Activated CD8-positive, alpha-beta T cell treated with anti-CD3 and anti-CD28 coated beads, Interleukin-2, amount 10 ng/mL, durations not matched to agents 7 days and 5 days (primary cell): Measurements from ENCODE around the gene CDK5. TPM values are rescaled to one million over a fixed set of nuclear protein-coding genes. Genes with fewer than 3 reads are reported as not detected.
A peak's percentile ranks its signal among the peaks of the same experiment; 100 is the strongest.

ENCODE experiments used
- ATAC-seq: fragments of 150-1000 bp; cut with Tn5 transposase; one replicate; pipeline ENCODE4 v1.10.0; 2021; ENCODE audit warnings: moderate library complexity
- CTCF ChIA-PET: fragments of 350-600 bp; sonication (Branson Sonifier 250); formaldehyde crosslinking; loops from one replicate; lab custom pipeline; 2021; ENCODE audit warnings: antibody characterized with exemption; lab: Charles Lee
- POLR2A ChIA-PET: fragments of 350-600 bp; sonication (Branson Sonifier 250); formaldehyde crosslinking; loops from one replicate; lab custom pipeline; 2021; ENCODE audit warnings: antibody characterized with exemption; lab: Charles Lee
- DNase-seq: peaks from one replicate; pipeline ENCODE4 v3.0.0-alpha.2; 2020
- H3K27ac Mint-ChIP-seq: one replicate; pipeline ENCODE4 v1.8.0; 2021; ENCODE audit warnings: mild to moderate bottlenecking, mixed read lengths
- H3K27me3 Mint-ChIP-seq: one replicate; pipeline ENCODE4 v1.8.0; 2021; ENCODE audit warnings: low read depth, mixed read lengths
- H3K36me3 Mint-ChIP-seq: one replicate; pipeline ENCODE4 v1.8.0; 2021; ENCODE audit warnings: low read depth, mixed read lengths
- H3K4me1 Mint-ChIP-seq: one replicate; pipeline ENCODE4 v1.8.0; 2021; ENCODE audit warnings: low read depth, mixed read lengths
- H3K4me3 Mint-ChIP-seq: one replicate; pipeline ENCODE4 v1.8.0; 2021; ENCODE audit warnings: mild to moderate bottlenecking, mixed read lengths
- H3K9me3 Mint-ChIP-seq: one replicate; pipeline ENCODE4 v1.8.0; 2022; ENCODE audit warnings: mixed read lengths; ENCODE audit not compliant: insufficient read depth
- total RNA-seq, 2 experiments: library from RNA; stranded (reverse); gene quantifications; one replicate each; pipeline ENCODE4 v1.2.3, GENCODE V29; 2021

Gene CDK5
- total RNA-seq, 2 experiments from 2014 or later, result 20.3 to 21.0 TPM

GRCh38 chr7:151093748-151094147 is 36.1 kb upstream of the CDK5 start:
- Mint-ChIP-seq H3K4me3 (no peak overlapping the region), H3K4me1 (peaks cover 4% of the 10 kb centered on the region), H3K27ac (no peak overlapping the region), H3K27me3 (peaks cover 7% of the 10 kb centered on the region), H3K36me3 (no peaks in the 10 kb centered on the region), H3K9me3 (no peaks in the 10 kb centered on the region)
- ChIA-PET CTCF (interaction anchor here (1.0 kb wide), 1 partner anchor 17 kb away, joined by 4 read pairs; no protein-coding TSS in a partner anchor), POLR2A (no interaction called here)
- DNase-seq, result no peak
- no peak for ATAC-seq

GRCh38 chr7:151091988-151092387 is 34.3 kb upstream of the CDK5 start:
- Mint-ChIP-seq H3K4me3 (no peak overlapping the region), H3K4me1 (peaks cover 13% of the 10 kb centered on the region), H3K27ac (no peak overlapping the region), H3K36me3 (no peaks in the 10 kb centered on the region), H3K27me3 (peaks cover 14% of the 10 kb centered on the region), H3K9me3 (no peaks in the 10 kb centered on the region)
- ChIA-PET CTCF (interaction anchor here (0.5 to 1.0 kb wide), 2 partner anchors 20 to 214 kb away, joined by 3 read pairs; no protein-coding TSS in a partner anchor), POLR2A (no interaction called here)
- DNase-seq (no peak), ATAC-seq (no peak)

- CTCF ChIA-PET, result interaction anchor here (0.5 kb wide), 1 partner anchor 213 kb away, joined by 3 read pairs; no protein-coding TSS in a partner anchor
- H3K4me3 Mint-ChIP-seq, result no peak overlapping the region
- peaks cover 14% of the 10 kb centered on the region for H3K4me1 Mint-ChIP-seq
- POLR2A ChIA-PET, result no interaction called here
- no peak overlapping the region for H3K27ac Mint-ChIP-seq
- peak; percentile 41 for DNase-seq
- ATAC-seq, result no peak
- H3K9me3 Mint-ChIP-seq, result no peaks in the 10 kb centered on the region
- no peaks in the 10 kb centered on the region for H3K36me3 Mint-ChIP-seq
- H3K27me3 Mint-ChIP-seq, result peaks cover 16% of the 10 kb centered on the region
These were observed 33.7 kb upstream of the CDK5 start for GRCh38 chr7:151091431-151091830.

GRCh38 chr7:151091003-151091402 is 33.3 kb upstream of the CDK5 start:
- ATAC-seq (no peak), DNase-seq (no peak)
- no peak overlapping the region for H3K27ac Mint-ChIP-seq
- POLR2A ChIA-PET, result no interaction called here
- H3K4me1 Mint-ChIP-seq, result peaks cover 15% of the 10 kb centered on the region
- no peaks in the 10 kb centered on the region for H3K9me3 Mint-ChIP-seq
- CTCF ChIA-PET, result interaction anchor here (1.0 to 1.2 kb wide), 2 partner anchors 19 to 32 kb away, joined by 3 read pairs; no protein-coding TSS in a partner anchor
- H3K27me3 Mint-ChIP-seq, result peaks cover 16% of the 10 kb centered on the region
- H3K4me3 Mint-ChIP-seq, result no peak overlapping the region
- H3K36me3 Mint-ChIP-seq, result no peaks in the 10 kb centered on the region

GRCh38 chr7:151089893-151090730 is 32.4 kb upstream of the CDK5 start:
- H3K9me3 Mint-ChIP-seq, result no peaks in the 10 kb centered on the region
- peaks cover 24% of the 10 kb centered on the region for H3K4me1 Mint-ChIP-seq

GRCh38 chr7:151088856-151089699 is 31.4 kb upstream of the CDK5 start:
- no peak for DNase-seq

More at GRCh38 chr7:151089893-151090730, 32.4 kb upstream of the CDK5 start:
- ATAC-seq (no peak), DNase-seq (no peak)
- POLR2A ChIA-PET, result interaction anchor here (1.0 kb wide), 1 partner anchor 32 kb away, joined by 3 read pairs; no protein-coding TSS in a partner anchor
- Mint-ChIP-seq H3K27me3 (peaks cover 25% of the 10 kb centered on the region), H3K4me3 (no peak overlapping the region), H3K36me3 (no peaks in the 10 kb centered on the region), H3K27ac (no peak overlapping the region)
- CTCF ChIA-PET, result interaction anchor here (1.0 to 1.2 kb wide), 2 partner anchors 20 to 31 kb away, joined by 3 read pairs; no protein-coding TSS in a partner anchor

GRCh38 chr7:151088019-151088855 is 30.5 kb upstream of the CDK5 start:
- peaks cover 30% of the 10 kb centered on the region for H3K27me3 Mint-ChIP-seq
- ChIA-PET CTCF (interaction anchor here (0.9 to 1.5 kb wide), 4 partner anchors 17 to 190 kb away, joined by 3 to 8 read pairs (median 4); no protein-coding TSS in a partner anchor), POLR2A (interaction anchor here (0.8 kb wide), 1 partner anchor 27 kb away, joined by 3 read pairs; no protein-coding TSS in a partner anchor)
- H3K36me3 Mint-ChIP-seq, result no peaks in the 10 kb centered on the region
- ATAC-seq (no peak), DNase-seq (no peak)
- H3K9me3 Mint-ChIP-seq, result no peaks in the 10 kb centered on the region
- H3K4me1 Mint-ChIP-seq, result peaks cover 33% of the 10 kb centered on the region
- no peak overlapping the region for H3K27ac Mint-ChIP-seq
- peak overlapping the region; percentile 31 for H3K4me3 Mint-ChIP-seq

More at GRCh38 chr7:151088856-151089699, 31.4 kb upstream of the CDK5 start:
- no peak for ATAC-seq
- Mint-ChIP-seq H3K9me3 (no peaks in the 10 kb centered on the region), H3K4me1 (peaks cover 28% of the 10 kb centered on the region), H3K27me3 (peaks cover 30% of the 10 kb centered on the region), H3K4me3 (peak overlapping the region; percentile 1), H3K36me3 (no peaks in the 10 kb centered on the region), H3K27ac (no peak overlapping the region)
- CTCF ChIA-PET, result interaction anchor here (0.9 to 1.3 kb wide), 3 partner anchors 16 to 191 kb away, joined by 3 to 4 read pairs (median 4); no protein-coding TSS in a partner anchor
- POLR2A ChIA-PET, result interaction anchor here (1.0 kb wide), 1 partner anchor 31 kb away, joined by 3 read pairs; no protein-coding TSS in a partner anchor

- ATAC-seq (peak; percentile 9), DNase-seq (peak; percentile 30)
- Mint-ChIP-seq H3K4me1 (peaks cover 37% of the 10 kb centered on the region), H3K27me3 (peaks cover 30% of the 10 kb centered on the region), H3K36me3 (peaks cover 4% of the 10 kb centered on the region), H3K4me3 (peak overlapping the region; percentile 80), H3K9me3 (no peaks in the 10 kb centered on the region), H3K27ac (no peak overlapping the region)
- POLR2A ChIA-PET, result interaction anchor here (0.8 kb wide), 1 partner anchor 28 kb away, joined by 3 read pairs; no protein-coding TSS in a partner anchor
- CTCF ChIA-PET, result interaction anchor here (1.2 to 1.5 kb wide), 3 partner anchors 18 to 36 kb away, joined by 3 to 8 read pairs (median 4); no protein-coding TSS in a partner anchor
These were observed 29.7 kb upstream of the CDK5 start for GRCh38 chr7:151087245-151088018.

GRCh38 chr7:151086802-151087244 is 29.1 kb upstream of the CDK5 start:
- Mint-ChIP-seq H3K4me3 (peak overlapping the region; percentile 80), H3K27me3 (peaks cover 30% of the 10 kb centered on the region), H3K4me1 (peaks cover 43% of the 10 kb centered on the region), H3K36me3 (peaks cover 6% of the 10 kb centered on the region), H3K9me3 (no peaks in the 10 kb centered on the region), H3K27ac (peak overlapping the region; percentile 82)
- no peak for ATAC-seq
- peak; percentile 45 for DNase-seq
- ChIA-PET POLR2A (no interaction called here), CTCF (no interaction called here)
